Mesothelial cell of epicardium (in vitro differentiated cells): Measurements from ENCODE around the gene RNF39. TPM values are rescaled to one million over a fixed set of nuclear protein-coding genes. Genes with fewer than 3 reads are reported as not detected.

Experiments used
- DNase-seq, 2 experiments: peaks; one replicate each; pipeline ENCODE4 v3.0.0; 2021; ENCODE audit warnings: low spot score in 2 of 2; ENCODE audit not compliant: unreplicated experiment in 2 of 2
- H3K27ac Mint-ChIP-seq: 2 replicates; pipeline ENCODE4 v1.8.0; 2021; ENCODE audit warnings: mixed read lengths
- H3K27me3 Mint-ChIP-seq: 2 replicates; pipeline ENCODE4 v1.8.0; 2021; ENCODE audit warnings: low read depth, mixed read lengths
- H3K36me3 Mint-ChIP-seq: 2 replicates; pipeline ENCODE4 v1.8.0; 2021; ENCODE audit warnings: mixed read lengths
- H3K4me1 Mint-ChIP-seq: 2 replicates; pipeline ENCODE4 v1.8.0; 2021; ENCODE audit warnings: mixed read lengths
- H3K4me3 Mint-ChIP-seq: 2 replicates; pipeline ENCODE4 v1.8.0; 2021; ENCODE audit warnings: mild to moderate bottlenecking, moderate library complexity, mixed read lengths
- H3K9me3 Mint-ChIP-seq: 2 replicates; pipeline ENCODE4 v1.8.0; 2021; ENCODE audit warnings: mixed read lengths
- total RNA-seq: library from RNA; stranded (reverse); gene quantifications from 3 replicates; pipeline ENCODE4 v1.2.1, GENCODE V29; 2021
- TF ChIP-seq, protein P1 (sequence below): fragments of 200-600 bp; sonication (generic); IDR thresholded peaks from one replicate; pipeline ENCODE4 v1.5.0; 2021; ENCODE audit warnings: antibody characterized with exemption; ENCODE audit not compliant: unreplicated experiment

RNF39 gene
- total RNA-seq, 1 donor from 2014 or later, result not detected

DNA sequence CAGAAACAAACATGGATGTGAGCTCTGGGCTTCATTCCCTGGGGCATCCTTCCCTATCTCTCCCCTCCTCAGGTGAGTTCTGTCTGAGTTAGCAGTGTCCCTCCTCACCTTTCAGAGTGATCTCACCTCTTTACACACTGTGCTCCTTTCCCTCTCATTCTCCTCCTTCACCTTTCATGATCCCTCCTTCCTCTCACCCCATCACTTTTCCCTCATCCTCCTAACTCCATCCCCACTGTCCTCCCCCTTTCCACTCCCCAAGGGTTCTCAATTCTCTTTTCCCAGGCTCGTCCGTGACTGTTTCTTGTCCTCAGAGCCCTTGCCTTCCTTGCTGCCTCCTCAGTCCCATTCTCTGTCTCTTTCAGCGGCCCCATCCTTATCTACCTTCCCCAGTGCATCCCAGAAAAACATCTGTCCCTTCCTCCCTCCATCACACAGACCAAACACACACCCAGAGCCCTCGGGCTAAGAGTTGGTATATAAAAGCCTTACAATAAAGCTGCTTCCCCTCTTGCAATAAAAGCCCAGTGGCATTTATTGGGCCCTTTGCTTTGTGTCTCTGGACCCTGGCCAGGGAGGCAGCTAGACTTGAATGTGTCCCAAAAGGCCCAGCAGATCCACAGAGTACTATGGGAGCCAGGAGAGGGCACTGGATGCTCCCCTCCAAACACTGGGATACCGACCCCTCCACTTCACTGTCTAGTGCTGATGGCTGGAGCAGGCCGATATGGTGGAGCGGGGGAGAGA is 1.9 kb downstream of the RNF39 start:
- Mint-ChIP-seq H3K9me3 (no peaks in the 10 kb centered on the region), H3K4me3 (peak overlapping the region; percentile 58), H3K36me3 (peaks cover 17% of the 10 kb centered on the region), H3K4me1 (peaks cover 22% of the 10 kb centered on the region), H3K27ac (no peak overlapping the region), H3K27me3 (peaks cover 90% of the 10 kb centered on the region)
- TF ChIP-seq, protein P1, sequence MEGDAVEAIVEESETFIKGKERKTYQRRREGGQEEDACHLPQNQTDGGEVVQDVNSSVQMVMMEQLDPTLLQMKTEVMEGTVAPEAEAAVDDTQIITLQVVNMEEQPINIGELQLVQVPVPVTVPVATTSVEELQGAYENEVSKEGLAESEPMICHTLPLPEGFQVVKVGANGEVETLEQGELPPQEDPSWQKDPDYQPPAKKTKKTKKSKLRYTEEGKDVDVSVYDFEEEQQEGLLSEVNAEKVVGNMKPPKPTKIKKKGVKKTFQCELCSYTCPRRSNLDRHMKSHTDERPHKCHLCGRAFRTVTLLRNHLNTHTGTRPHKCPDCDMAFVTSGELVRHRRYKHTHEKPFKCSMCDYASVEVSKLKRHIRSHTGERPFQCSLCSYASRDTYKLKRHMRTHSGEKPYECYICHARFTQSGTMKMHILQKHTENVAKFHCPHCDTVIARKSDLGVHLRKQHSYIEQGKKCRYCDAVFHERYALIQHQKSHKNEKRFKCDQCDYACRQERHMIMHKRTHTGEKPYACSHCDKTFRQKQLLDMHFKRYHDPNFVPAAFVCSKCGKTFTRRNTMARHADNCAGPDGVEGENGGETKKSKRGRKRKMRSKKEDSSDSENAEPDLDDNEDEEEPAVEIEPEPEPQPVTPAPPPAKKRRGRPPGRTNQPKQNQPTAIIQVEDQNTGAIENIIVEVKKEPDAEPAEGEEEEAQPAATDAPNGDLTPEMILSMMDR, result no peak
- DNase-seq, result no peak

DNA sequence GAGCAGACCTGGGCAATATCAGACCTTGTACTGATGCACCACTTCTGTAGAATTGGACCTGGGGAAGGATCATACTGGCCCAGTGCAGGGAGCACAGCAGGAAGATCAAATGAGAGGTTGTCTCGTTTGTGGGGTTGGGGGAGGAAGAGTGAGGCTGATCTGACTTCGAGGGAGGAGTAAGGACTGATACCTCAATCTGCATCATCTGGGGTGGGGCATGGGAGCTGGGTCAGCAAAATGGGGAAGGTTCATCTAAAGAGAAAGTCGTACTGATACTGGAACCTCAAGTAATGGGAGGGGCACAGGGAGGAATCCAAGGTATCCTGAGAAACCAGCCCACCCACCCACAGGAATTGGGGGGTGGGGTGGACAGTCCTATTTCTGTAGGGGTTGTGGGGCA is 3.7 kb downstream of the RNF39 start:
- DNase-seq, result no peak
- H3K9me3 Mint-ChIP-seq, result no peaks in the 10 kb centered on the region
- peak overlapping the region; percentile 20 for H3K4me3 Mint-ChIP-seq
- H3K4me1 Mint-ChIP-seq, result peaks cover 33% of the 10 kb centered on the region
- TF ChIP-seq, protein P1, result no peak
- H3K27me3 Mint-ChIP-seq, result peaks cover 71% of the 10 kb centered on the region
- peaks cover 18% of the 10 kb centered on the region for H3K36me3 Mint-ChIP-seq
- H3K27ac Mint-ChIP-seq, result no peak overlapping the region

DNA sequence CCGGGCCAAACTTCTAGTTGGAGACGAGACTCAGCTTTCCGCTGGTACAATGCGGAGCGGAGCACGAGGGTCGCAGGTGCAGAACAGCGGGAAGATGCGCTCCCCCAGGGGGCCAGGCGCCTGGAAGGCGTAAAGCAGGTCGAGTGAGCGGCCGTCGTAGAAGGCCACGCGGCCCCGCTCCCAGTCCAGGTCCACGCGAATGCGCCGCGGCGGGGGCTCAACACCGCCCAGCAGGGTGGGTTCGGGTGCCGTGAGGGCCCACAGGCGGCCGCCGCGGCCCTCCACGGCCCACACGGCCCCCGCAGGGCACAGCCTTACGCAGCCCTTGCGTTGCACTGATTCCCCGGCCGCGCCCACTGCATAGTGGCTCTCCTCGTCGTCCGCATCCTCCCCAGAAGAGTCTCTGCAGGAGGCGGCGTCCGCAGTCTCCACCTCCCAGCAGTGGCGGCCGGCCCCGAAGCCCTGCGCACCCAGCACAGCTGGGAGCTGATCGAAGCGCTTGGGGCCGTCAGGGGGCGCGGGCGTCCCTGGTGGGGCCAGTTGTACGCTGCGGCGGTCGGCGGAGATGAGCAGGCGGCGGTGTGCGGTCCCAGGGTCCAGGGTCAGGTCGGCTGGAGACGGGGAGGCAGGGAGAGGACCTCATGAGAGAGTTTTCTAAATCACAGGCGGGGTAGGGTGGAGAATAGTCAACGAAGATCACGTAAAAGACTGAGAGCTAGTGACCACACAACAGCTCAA is 4.3 kb downstream of the RNF39 start:
- Mint-ChIP-seq H3K27ac (no peak overlapping the region), H3K27me3 (peaks cover 65% of the 10 kb centered on the region), H3K9me3 (no peaks in the 10 kb centered on the region), H3K36me3 (peaks cover 18% of the 10 kb centered on the region), H3K4me1 (peaks cover 35% of the 10 kb centered on the region), H3K4me3 (peak overlapping the region; percentile 28)
- TF ChIP-seq, protein P1, result no peak
- DNase-seq, result peak; percentile 32 to 52

DNA sequence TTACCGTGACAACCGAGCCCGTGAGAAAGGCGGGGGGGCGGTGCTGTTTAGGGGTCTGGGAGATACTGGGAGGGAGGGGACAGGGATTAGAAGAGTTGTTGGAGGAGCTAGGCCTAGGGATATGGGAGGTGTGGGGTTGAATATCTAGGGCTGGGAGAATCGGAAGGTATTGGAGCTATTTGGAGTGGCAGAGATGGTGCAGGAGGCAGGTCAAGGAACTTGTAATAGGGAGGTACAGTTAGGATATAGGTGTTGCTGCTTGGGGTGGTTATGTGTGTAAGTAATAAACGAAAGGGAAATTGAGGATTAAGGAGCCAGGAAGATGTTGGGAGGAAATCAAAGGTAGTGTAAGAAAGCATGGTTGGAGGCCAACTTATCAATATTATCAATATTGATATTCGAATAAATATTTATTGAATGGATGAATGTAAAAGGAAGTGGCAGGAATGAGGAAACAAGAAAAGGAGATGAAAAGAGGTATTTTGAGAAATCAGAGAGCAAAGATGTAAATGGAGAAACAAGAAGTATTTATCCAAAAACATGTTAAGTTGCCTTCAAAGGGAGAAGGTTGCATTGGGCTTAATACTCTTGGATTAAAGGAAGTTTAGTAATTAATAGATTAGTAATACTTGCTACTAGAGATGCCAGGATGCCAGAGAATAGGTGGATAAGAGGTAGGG is 8.0 kb downstream of the RNF39 start:
- peaks cover 37% of the 10 kb centered on the region for H3K4me1 Mint-ChIP-seq
- H3K36me3 Mint-ChIP-seq, result peaks cover 22% of the 10 kb centered on the region
- DNase-seq, result peak in 1 of 2 experiments; percentile 68
- peaks cover 30% of the 10 kb centered on the region for H3K27me3 Mint-ChIP-seq
- no peaks in the 10 kb centered on the region for H3K9me3 Mint-ChIP-seq
- peak overlapping the region; percentile 94 for H3K4me3 Mint-ChIP-seq
- H3K27ac Mint-ChIP-seq, result peak overlapping the region; percentile 99
- TF ChIP-seq, protein P1, result no peak

DNA sequence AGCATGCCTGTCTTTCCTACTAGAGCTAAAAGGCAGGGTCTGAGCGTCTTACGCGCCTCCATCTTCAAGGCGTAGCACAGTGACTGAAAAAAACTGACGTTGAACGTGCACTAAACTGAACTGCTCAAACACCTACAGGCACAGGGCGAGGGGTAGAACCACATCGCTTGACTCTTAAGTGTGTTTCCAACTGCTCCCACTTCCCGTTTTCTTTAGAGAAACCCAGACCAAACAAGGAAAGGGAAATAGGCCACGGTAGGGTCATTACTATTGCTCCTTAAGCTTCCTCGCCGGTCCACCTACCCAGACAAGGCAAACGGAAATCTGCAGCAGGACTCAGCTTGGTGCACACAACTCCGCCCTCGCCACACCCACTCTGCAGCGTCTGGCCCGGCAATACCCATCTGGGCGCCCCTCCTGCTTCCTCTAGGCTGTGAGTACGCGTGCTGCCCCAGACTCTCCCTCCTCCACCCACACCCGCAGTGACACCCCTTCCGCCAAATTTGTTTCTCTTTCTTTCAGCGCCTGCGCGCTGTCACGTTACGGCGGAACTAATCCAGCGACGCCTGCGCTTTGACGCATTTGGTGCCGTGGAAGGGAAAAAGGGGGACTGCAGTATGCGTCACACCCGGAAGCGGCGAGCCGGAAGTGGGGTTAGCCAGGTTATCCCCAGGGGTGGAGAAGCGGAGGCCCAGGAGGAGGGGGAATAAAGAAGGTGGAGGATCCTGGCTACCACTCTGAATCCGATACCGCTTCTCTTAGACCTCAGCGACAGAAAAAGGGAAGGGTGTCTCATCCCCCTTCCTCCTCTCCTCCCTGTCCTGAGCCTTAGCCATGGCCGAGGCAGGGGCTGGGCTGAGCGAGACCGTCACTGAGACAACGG is 8.8 kb downstream of the RNF39 start, which contains the start of gene PPP1R11:
TSS of gene PPP1R11 (plus strand) at position 622 of the 883 bp plus-strand sequence. CDS start at position 835, 213 bp downstream.
- peak within 1 kb of the TSS; percentile 99 for H3K27ac Mint-ChIP-seq
- H3K27me3 Mint-ChIP-seq, result peaks cover 22% of the 10 kb centered on the region
- TF ChIP-seq, protein P1, result no peak
- no peaks in the 10 kb centered on the region for H3K9me3 Mint-ChIP-seq
- H3K4me1 Mint-ChIP-seq, result peaks cover 40% of the 10 kb centered on the region
- H3K4me3 Mint-ChIP-seq, result peak within 1 kb of the TSS; percentile 94
- H3K36me3 Mint-ChIP-seq, result peaks cover 19% of the 10 kb centered on the region
- DNase-seq, result peak; percentile 91 to 93
